IPS-NIHi11 (cell line): Measurements from ENCODE around the gene ZNF189.

ENCODE experiments used
- DNase-seq: peaks from one replicate; pipeline ENCODE4 v3.0.0; 2012; ENCODE audit warnings: mixed read lengths, low spot score

ZNF189 gene

GRCh38 chr9:101419863-101420262 is 21.2 kb downstream of the ZNF189 start:
- DNase-seq, result no peak

DNA sequence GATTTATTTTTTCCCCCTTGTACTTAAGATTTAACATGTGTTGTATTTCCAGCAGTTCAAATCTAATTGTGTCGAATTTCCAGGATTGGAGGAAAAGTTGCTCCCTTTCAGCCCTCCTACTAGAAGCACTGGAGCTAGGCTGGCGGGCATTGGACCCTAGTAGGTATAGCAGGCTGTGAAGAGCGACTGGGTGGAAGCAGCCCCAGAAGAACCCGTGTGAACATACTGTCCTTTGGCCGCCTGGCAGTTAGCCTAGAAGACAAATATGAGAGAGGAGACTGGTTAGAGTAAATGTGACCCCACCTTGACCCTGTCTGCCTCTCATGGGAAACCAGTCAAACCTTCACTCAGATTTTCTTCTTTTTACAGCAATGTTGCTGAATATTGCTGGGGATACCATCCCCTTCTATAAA is 23.0 kb downstream of the ZNF189 start:
- DNase-seq, result no peak

DNA sequence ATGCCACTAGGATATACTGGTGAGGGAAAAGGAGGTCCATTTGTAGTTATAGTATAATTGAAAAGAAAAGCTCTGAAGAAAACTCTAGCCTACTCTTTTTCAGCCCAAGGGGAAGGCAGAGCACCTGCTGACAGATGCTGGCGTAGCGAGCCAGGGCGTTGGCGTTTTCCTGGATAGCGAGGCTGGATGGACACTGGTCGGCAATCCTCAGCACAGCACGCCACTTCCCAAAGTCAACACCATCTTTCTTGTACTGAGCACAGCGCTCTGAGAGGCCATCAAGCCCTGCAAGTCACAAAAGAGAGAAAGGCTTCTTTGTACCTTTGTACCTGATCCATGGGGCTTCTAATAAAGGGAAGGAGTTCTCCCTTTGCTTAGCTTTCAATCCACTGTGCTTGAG is 28.7 kb downstream of the ZNF189 start:
- DNase-seq, result no peak

- DNase-seq, result no peak
Observed at GRCh38 chr9:101427957-101428655, 29.5 kb downstream of the ZNF189 start.

DNA sequence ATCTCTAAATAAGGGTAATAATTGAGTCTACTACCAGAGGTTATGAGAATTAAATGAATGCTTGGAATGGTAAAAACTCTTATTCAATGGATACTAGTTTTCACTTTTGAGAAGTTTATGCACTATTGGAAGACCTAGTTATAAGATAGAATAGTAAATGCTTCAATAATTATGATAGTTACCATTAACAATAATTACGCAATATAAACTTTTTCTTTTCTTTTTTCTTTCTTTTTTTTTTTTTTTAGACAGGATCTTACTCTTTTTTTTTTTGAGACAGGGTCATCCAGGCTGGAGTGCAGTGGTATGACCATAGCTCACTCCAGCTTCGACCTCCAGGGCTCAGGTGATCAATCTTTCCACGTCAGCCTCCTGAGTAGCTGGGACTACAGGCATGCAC is 30.3 kb downstream of the ZNF189 start:
- DNase-seq, result no peak

GRCh38 chr9:101429736-101430135 is 31.1 kb downstream of the ZNF189 start:
- DNase-seq, result no peak

GRCh38 chr9:101432171-101432570 is 33.5 kb downstream of the ZNF189 start:
- DNase-seq, result no peak

DNA sequence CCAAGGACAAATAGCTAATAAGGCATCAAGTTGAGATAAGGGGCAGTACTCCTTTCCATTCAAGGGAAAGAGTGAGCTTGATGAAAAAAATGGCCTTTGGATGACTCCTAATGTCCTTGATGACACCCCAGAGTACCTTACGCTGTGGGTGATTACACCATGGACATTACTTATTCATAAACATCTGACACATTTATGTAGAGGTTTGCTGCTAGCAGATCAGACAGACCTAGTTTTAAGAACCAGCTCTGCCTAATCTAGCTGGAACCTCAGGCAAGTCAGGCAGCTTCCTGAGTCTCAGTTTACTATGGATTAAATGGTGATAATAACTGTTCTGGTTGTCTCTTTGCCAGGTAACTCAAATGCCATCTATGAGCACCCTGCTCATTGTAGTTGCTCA is 34.1 kb downstream of the ZNF189 start:
- no peak for DNase-seq

DNA sequence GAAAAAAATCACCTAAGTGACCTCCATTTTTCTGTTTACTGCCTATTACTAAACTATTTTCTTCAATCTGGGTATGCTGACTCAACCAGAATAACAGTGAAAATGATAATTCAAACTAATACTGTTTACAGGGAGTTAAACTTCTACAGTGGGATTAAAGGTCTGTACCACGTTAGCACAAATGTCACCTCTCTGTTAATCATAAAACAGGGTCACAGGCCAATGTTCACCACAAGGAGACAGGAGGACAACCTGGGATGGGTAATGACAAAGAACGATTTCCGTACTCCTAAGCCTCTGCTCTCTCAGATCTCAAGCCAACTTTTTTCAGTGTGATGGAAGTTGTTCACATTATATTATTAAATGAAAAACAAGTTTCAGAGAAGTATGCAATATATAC is 34.6 kb downstream of the ZNF189 start:
- DNase-seq, result no peak

GRCh38 chr9:101434998-101435397 is 36.3 kb downstream of the ZNF189 start:
- DNase-seq, result no peak

- no peak for DNase-seq
Observed at GRCh38 chr9:101435601-101436079, 37.0 kb downstream of the ZNF189 start, which contains the start of gene ALDOB. Gene ALDOB (minus strand): TSS chr9:101435774. CDS start chr9:101430887, 4,887 bp downstream.

- no peak for DNase-seq
Observed at GRCh38 chr9:101437806-101438232, 39.2 kb downstream of the ZNF189 start.

DNA sequence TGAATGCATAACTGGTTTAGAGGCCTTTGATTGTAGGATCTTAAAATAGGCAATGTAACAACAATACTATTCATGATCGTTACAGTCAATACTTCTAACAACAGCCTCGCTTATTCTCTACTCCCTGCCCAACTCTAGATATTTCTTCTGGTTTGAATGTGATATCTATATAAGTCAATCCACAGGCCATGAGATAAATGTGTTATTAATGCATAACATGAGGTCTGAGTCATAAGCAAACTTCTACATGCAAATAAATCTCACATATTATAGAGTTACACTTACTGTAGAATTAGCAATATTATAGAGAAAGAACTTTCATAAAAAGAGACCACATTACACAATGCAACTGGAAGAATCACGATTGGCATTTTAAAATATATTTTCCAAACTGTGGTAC is 39.9 kb downstream of the ZNF189 start:
- no peak for DNase-seq

DNA sequence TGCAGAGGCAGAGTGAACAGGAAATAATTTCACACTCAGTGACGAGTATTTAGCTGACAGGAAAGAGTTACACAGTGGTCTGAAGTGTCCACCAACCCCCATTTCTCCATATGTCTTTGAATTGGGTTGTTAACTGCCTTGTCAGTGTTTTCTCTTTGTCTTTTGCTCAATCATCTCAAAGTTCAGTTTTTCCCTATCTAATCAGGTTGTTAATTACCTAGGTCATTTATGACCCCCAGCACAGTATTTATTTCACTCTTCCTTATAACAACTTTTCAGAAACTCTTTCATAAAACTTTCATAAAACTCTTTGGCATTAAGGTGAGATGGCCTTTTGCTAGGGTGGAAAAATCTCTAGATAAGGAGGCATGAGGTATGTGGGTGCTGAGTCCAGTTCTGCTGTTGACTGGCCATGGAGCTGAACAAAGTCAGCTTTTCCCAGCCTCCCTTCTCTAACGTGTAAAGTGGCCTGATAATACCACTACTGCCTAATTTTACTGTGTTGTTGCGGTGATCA is 42.1 kb downstream of the ZNF189 start:
- DNase-seq, result no peak

DNA sequence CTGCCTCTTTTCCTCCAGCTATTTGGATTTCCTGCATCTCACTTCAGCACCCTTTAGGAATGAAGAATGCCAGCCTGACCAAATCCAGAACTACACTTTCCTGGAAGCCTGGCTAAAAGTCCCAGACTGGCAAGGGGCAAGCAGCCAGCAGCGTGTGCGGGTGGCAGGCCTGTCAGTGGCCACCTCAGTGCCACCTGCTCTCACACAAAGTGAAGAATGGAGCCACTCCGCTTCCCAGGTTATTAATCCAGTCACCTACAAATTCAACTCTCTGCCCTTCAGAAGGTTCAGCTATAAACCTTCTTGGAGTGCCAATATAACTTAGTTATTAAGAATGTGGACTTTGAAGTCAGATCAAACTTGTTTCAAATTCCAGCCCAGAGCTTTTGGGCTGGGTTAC is 43.7 kb downstream of the ZNF189 start:
- DNase-seq, result no peak

DNA sequence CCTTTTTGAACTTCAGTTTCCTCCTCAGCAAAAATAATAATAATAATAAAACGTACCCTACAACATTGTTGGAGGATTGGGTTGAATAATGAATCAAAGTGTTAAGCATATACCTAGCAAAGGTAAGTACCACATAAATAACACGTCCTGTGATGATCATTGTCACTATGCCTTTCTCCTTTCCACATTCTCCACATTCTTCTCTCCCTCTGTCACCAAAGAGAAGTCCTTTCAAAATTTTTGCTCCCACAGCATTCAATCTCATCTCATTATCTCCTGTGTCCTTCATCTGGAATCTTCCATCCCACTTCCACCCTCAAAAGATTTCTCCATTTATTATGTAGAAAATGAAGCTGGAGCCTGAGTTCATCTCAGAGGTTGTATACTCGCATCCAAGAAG is 44.1 kb downstream of the ZNF189 start:
- DNase-seq, result no peak

DNA sequence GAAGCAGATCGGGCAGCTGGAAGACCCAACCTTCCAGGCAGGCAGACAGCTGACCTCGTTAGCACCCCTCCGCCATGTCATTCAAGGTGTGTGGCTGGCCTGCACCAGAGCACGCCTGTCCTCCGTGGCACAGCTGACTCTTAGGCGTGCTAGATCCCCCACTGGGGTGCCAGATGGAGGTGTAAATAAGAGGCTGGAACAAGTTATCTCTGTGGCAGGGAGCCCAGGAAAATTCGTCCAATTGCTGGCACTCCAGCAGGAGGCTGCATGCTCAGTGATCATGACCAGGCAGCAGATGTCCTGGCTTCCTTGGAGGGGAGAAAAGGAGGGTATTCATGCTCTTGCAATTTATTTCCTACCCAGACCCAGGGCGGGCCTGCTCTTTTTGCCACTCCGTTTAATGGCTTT is 44.7 kb downstream of the ZNF189 start:
- no peak for DNase-seq

GRCh38 chr9:101445353-101446029 is 46.8 kb downstream of the ZNF189 start:
- no peak for DNase-seq

- no peak for DNase-seq
Observed at GRCh38 chr9:101446732-101447131, 48.1 kb downstream of the ZNF189 start.

GRCh38 chr9:101448680-101449070 is 50.0 kb downstream of the ZNF189 start:
- no peak for DNase-seq

DNA sequence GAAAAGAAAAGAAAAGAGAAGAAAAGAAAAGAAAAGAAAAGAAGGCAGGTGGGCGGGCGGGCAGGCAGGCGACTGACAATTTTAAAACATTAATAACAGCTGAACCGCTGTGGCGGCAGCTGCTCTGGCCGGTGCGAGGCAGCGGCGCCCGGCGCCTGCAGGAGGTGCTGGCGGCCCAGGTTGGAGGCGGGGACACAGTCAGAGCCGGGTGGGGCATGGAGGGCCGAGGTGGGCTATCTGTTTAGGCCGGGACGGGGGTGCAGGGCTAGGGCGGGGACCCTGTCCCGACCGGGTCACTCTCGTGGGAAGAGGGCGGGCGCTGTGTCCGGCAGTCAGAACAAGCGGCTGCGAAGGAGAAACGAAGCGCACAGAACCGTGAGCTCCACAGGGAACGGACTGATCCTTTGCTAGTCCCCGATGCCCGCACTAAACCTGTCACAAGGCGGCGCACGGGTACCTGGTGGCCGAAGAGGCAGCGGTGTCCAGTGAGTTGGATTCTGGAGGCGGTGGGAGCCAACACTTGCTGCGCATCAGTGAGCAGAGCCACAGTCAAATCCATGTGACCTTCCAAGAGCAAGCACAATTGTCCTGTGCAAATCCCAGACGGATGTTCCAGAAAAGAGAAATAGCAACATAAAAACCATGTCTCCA is 50.5 kb downstream of the ZNF189 start:
- DNase-seq, result peak; percentile 95

- DNase-seq, result no peak
Observed at GRCh38 chr9:101450931-101451330, 52.3 kb downstream of the ZNF189 start.

GRCh38 chr9:101451498-101451897 is 52.8 kb downstream of the ZNF189 start:
- no peak for DNase-seq
